Activated CD8-positive, alpha-beta memory T cell treated with anti-CD3 and anti-CD28 coated beads for 36 hours (primary cell): ENCODE results near the gene PDE4B. TPM values are rescaled to one million over a fixed set of nuclear protein-coding genes. Genes with fewer than 3 reads are reported as not detected.

Source experiments
- CTCF ChIA-PET: fragments of 350-600 bp; sonication (Branson Sonifier 250); formaldehyde crosslinking; loops from one replicate; lab custom pipeline; 2021; ENCODE audit warnings: antibody characterized with exemption; lab: Charles Lee
- POLR2A ChIA-PET: fragments of 350-600 bp; sonication (Branson Sonifier 250); formaldehyde crosslinking; loops from one replicate; lab custom pipeline; 2021; ENCODE audit warnings: antibody characterized with exemption; lab: Charles Lee
- total RNA-seq, 2 experiments: library from RNA; stranded (reverse); gene quantifications; one replicate each; pipeline ENCODE4 v1.2.3, GENCODE V29; 2021

The PDE4B gene
- total RNA-seq, 2 experiments from 2014 or later, result 32.2 to 33.8 TPM

GRCh38 chr1:66339944-66340343, 547.2 kb downstream of the PDE4B start:
- ChIA-PET POLR2A (no interaction called here), CTCF (no interaction called here)

- ChIA-PET POLR2A (interaction anchor here (1.1 kb wide), 1 partner anchor 67 kb away, joined by 3 read pairs; no protein-coding TSS in a partner anchor), CTCF (interaction anchor here (1.3 to 1.5 kb wide), 2 partner anchors 9 to 88 kb away, joined by 4 to 6 read pairs; no protein-coding TSS in a partner anchor)
Observed at GRCh38 chr1:66341446-66342089, 548.9 kb downstream of the PDE4B start.

- ChIA-PET POLR2A (interaction anchor here (1.1 kb wide), 1 partner anchor 68 kb away, joined by 3 read pairs; no protein-coding TSS in a partner anchor), CTCF (interaction anchor here (0.7 to 4.0 kb wide), 6 partner anchors 8 to 103 kb away, joined by 3 to 16 read pairs (median 4); no protein-coding TSS in a partner anchor)
Observed at GRCh38 chr1:66342707-66343106, 550.0 kb downstream of the PDE4B start.

- POLR2A ChIA-PET, result no interaction called here
Observed at GRCh38 chr1:66343569-66344325, 551.1 kb downstream of the PDE4B start.

GRCh38 chr1:66346057-66346795, 553.5 kb downstream of the PDE4B start:
- POLR2A ChIA-PET, result interaction anchor here (0.6 to 3.0 kb wide), 7 partner anchors 10 to 90 kb away, joined by 3 to 10 read pairs (median 3); no protein-coding TSS in a partner anchor
- CTCF ChIA-PET, result interaction anchor here (0.9 to 4.0 kb wide), 6 partner anchors 10 to 100 kb away, joined by 3 to 16 read pairs (median 5); no protein-coding TSS in a partner anchor

More at GRCh38 chr1:66343569-66344325, 551.1 kb downstream of the PDE4B start:
- CTCF ChIA-PET, result interaction anchor here (0.7 to 4.0 kb wide), 3 partner anchors 16 to 102 kb away, joined by 3 to 16 read pairs (median 4); no protein-coding TSS in a partner anchor

GRCh38 chr1:66346873-66347272, 554.2 kb downstream of the PDE4B start:
- ChIA-PET CTCF (interaction anchor here (0.9 to 3.5 kb wide), 8 partner anchors 10 to 99 kb away, joined by 3 to 13 read pairs (median 4); no protein-coding TSS in a partner anchor), POLR2A (interaction anchor here (0.6 to 3.0 kb wide), 4 partner anchors 11 to 89 kb away, joined by 3 to 10 read pairs (median 4); no protein-coding TSS in a partner anchor)

- POLR2A ChIA-PET, result no interaction called here
- CTCF ChIA-PET, result no interaction called here
Observed at GRCh38 chr1:66348776-66349175, 556.1 kb downstream of the PDE4B start.

GRCh38 chr1:66349242-66349641, 556.5 kb downstream of the PDE4B start:
- ChIA-PET CTCF (no interaction called here), POLR2A (interaction anchor here (1.2 to 1.6 kb wide), 3 partner anchors 13 to 91 kb away, joined by 3 to 8 read pairs (median 4); no protein-coding TSS in a partner anchor)

- CTCF ChIA-PET, result interaction anchor here (0.7 to 2.8 kb wide), 9 partner anchors 8 to 96 kb away, joined by 3 to 12 read pairs (median 3); no protein-coding TSS in a partner anchor
- POLR2A ChIA-PET, result interaction anchor here (0.8 to 2.6 kb wide), 9 partner anchors 14 to 92 kb away, joined by 3 to 17 read pairs (median 4); no protein-coding TSS in a partner anchor
Observed at GRCh38 chr1:66350001-66350547, 557.4 kb downstream of the PDE4B start.

- POLR2A ChIA-PET, result interaction anchor here (1.1 to 2.6 kb wide), 3 partner anchors 13 to 94 kb away, joined by 3 to 17 read pairs (median 3); no protein-coding TSS in a partner anchor
- CTCF ChIA-PET, result interaction anchor here (0.6 to 2.8 kb wide), 6 partner anchors 8 to 94 kb away, joined by 3 to 12 read pairs (median 4); no protein-coding TSS in a partner anchor
Observed at GRCh38 chr1:66351478-66351877, 558.8 kb downstream of the PDE4B start.

GRCh38 chr1:66351913-66352312, 559.2 kb downstream of the PDE4B start:
- ChIA-PET POLR2A (interaction anchor here (1.1 to 2.6 kb wide), 3 partner anchors 13 to 93 kb away, joined by 3 to 17 read pairs (median 3); no protein-coding TSS in a partner anchor), CTCF (interaction anchor here (0.6 to 2.8 kb wide), 5 partner anchors 10 to 94 kb away, joined by 3 to 12 read pairs (median 4); no protein-coding TSS in a partner anchor)

GRCh38 chr1:66352792-66353191, 560.1 kb downstream of the PDE4B start:
- CTCF ChIA-PET, result interaction anchor here (1.1 to 1.3 kb wide), 2 partner anchors 14 to 18 kb away, joined by 3 read pairs; no protein-coding TSS in a partner anchor
- POLR2A ChIA-PET, result interaction anchor here (0.5 kb wide), 1 partner anchor 80 kb away, joined by 4 read pairs; no protein-coding TSS in a partner anchor

- POLR2A ChIA-PET, result no interaction called here
Observed at GRCh38 chr1:66353257-66353656, 560.6 kb downstream of the PDE4B start.

GRCh38 chr1:66354311-66355201, 561.9 kb downstream of the PDE4B start:
- ChIA-PET CTCF (interaction anchor here (1.1 kb wide), 1 partner anchor 92 kb away, joined by 3 read pairs; no protein-coding TSS in a partner anchor), POLR2A (no interaction called here)

More at GRCh38 chr1:66353257-66353656, 560.6 kb downstream of the PDE4B start:
- CTCF ChIA-PET, result interaction anchor here (1.1 to 1.3 kb wide), 3 partner anchors 13 to 93 kb away, joined by 3 read pairs; no protein-coding TSS in a partner anchor

- ChIA-PET CTCF (no interaction called here), POLR2A (no interaction called here)
Observed at GRCh38 chr1:66355756-66356155, 563.1 kb downstream of the PDE4B start.

GRCh38 chr1:66356605-66357004, 563.9 kb downstream of the PDE4B start:
- ChIA-PET POLR2A (no interaction called here), CTCF (no interaction called here)

- POLR2A ChIA-PET, result no interaction called here
Observed at GRCh38 chr1:66357021-66357420, 564.3 kb downstream of the PDE4B start.

More at GRCh38 chr1:66357021-66357420, 564.3 kb downstream of the PDE4B start:
- CTCF ChIA-PET, result no interaction called here
